NT2/D1 (cell line): ENCODE measurements around the gene CDH7.

ENCODE experiments used
- SUZ12 ChIP-seq: IDR thresholded peaks from 2 replicates; pipeline ENCODE4 v1.6.1; 2011; ENCODE audit not compliant: insufficient read length, insufficient read depth; ENCODE audit errors: extremely low read depth
- YY1 ChIP-seq: IDR thresholded peaks from 2 replicates; pipeline ENCODE4 v1.6.1; 2011; ENCODE audit not compliant: insufficient read length, insufficient read depth
- ZNF274 ChIP-seq: IDR thresholded peaks from 2 replicates; pipeline ENCODE4 v1.6.1; 2011; ENCODE audit warnings: mild to moderate bottlenecking, low read depth, low read length

- TF ChIP-seq YY1 (no peak), ZNF274 (no peak), SUZ12 (no peak)
Observed at GRCh38 chr18:65936678-65937077, 185.9 kb downstream of the CDH7 start.
